ENCODE measurements around the gene ACBD4.

DNA sequence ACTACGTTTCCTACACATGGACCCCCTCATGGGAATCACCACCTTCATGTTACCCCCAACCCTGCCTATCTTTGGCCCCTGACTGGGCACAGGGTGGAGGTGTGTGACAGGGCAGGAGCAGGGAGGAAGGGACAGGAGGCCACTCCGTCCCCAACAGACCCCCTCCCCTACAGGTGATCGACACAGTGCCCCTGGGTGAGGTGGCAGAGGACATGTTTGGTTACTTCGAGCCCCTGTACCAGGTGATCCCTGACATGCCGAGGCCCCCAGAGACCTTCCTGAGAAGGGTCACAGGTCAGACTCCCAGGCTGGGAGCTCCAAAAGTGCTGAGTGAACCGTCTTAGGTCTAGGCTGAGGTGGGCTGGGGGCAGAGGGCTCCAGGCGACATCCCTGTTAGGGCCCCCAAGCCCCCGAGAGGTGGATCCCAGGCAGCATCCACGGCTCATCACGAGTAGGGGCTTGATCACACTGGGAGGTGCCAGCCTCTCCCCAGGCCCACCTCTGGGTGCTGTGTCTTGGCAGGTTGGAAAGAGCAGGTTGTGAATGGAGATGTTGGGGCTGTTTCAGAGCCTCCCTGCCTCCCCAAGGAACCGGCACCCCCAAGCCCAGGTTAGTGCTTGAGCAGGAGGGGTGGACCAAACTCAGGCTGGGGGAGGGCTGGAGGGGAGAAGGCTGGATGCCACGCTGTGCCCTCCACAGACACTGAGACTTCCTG, 1.5 kb downstream of the ACBD4 start:
- TF ChIP-seq CTCF (IDR thresholded peaks at IDR 0.05) (no peak), POLR2A (IDR thresholded peaks at IDR 0.05) (no peak)

All from vagina (tissue), 2 donors.